GDM1 (cell line): ENCODE data around the gene FBXO46.

Source experiments
- DNase-seq: peaks from one replicate; lab custom pipeline; 2025; lab: John Stamatoyannopoulos, UW

The FBXO46 gene

GRCh38 chr19:45730368-45731288 lies at the start of gene FBXO46:
Gene FBXO46 (minus strand): TSS chr19:45730896. CDS start chr19:45713495, 17,401 bp downstream.
- DNase-seq, result peak; percentile 94

GRCh38 chr19:45780146-45780447 lies 49.4 kb upstream of the FBXO46 start:
- no peak for DNase-seq

GRCh38 chr19:45779231-45780145 lies 48.8 kb upstream of the FBXO46 start:
- DNase-seq, result peak; percentile 52

GRCh38 chr19:45778010-45778661 lies 47.4 kb upstream of the FBXO46 start:
- no peak for DNase-seq

- DNase-seq, result no peak
Observed at GRCh38 chr19:45777395-45777961, 46.8 kb upstream of the FBXO46 start.

- DNase-seq, result no peak
Observed at GRCh38 chr19:45774765-45775164, 44.1 kb upstream of the FBXO46 start.

- no peak for DNase-seq
Observed at GRCh38 chr19:45773384-45773783, 42.7 kb upstream of the FBXO46 start.

- no peak for DNase-seq
Observed at GRCh38 chr19:45772912-45773311, 42.2 kb upstream of the FBXO46 start.

- no peak for DNase-seq
Observed at GRCh38 chr19:45772130-45772840, 41.6 kb upstream of the FBXO46 start.

- DNase-seq, result no peak
Observed at GRCh38 chr19:45771311-45771933, 40.7 kb upstream of the FBXO46 start.

GRCh38 chr19:45770192-45771101 lies 39.8 kb upstream of the FBXO46 start:
- DNase-seq, result peak; percentile 94

- DNase-seq, result no peak
Observed at GRCh38 chr19:45769821-45770191, 39.1 kb upstream of the FBXO46 start.

GRCh38 chr19:45768984-45769782 lies 38.5 kb upstream of the FBXO46 start, which contains the start of gene SIX5:
Gene SIX5 (minus strand): TSS chr19:45769252. CDS start chr19:45768844, 408 bp downstream.
- DNase-seq, result peak; percentile 97

- DNase-seq, result peak; percentile 25
Observed at GRCh38 chr19:45768655-45768983, 37.9 kb upstream of the FBXO46 start.

- DNase-seq, result no peak
Observed at GRCh38 chr19:45767881-45768654, 37.4 kb upstream of the FBXO46 start.

- no peak for DNase-seq
Observed at GRCh38 chr19:45767410-45767880, 36.7 kb upstream of the FBXO46 start.

- DNase-seq, result no peak
Observed at GRCh38 chr19:45766869-45767346, 36.2 kb upstream of the FBXO46 start.

GRCh38 chr19:45766296-45766868 lies 35.7 kb upstream of the FBXO46 start:
- DNase-seq, result no peak
